Activated T-helper 17 cell treated with anti-CD3 and anti-CD28 coated beads, Interleukin-2, amount 50 U/mL, for 72 hours (primary cell): ENCODE measurements around the gene ZBED4. TPM values are rescaled to one million over a fixed set of nuclear protein-coding genes. Genes with fewer than 3 reads are reported as not detected.

Experiments
- total RNA-seq, 2 donors: library from RNA; stranded (reverse); gene quantifications; one replicate each; pipeline ENCODE4 v1.2.3, GENCODE V29; 2022

Gene ZBED4
- total RNA-seq, 2 donors from 2014 or later = 27.1 to 28.5 TPM

Other genes starting within 250 kb of the ZBED4 start
- gene BRD1, start 26.0 kb upstream of the ZBED4 start, total RNA-seq = 10 to 100 TPM; 43.4 to 43.8 TPM
- gene ALG12, start 64.6 kb downstream of the ZBED4 start, total RNA-seq = 10 to 100 TPM; 19.5 to 21.9 TPM
- 10 to 100 TPM; 22.7 to 38.6 TPM for gene CRELD2, start 64.8 kb downstream of the ZBED4 start, total RNA-seq
- 100 to 1,000 TPM in 1 of 2 donors, 10 to 100 TPM in 1; 94.8 to 235 TPM for gene PIM3, start 106.9 kb downstream of the ZBED4 start, total RNA-seq
- gene IL17REL, start 158.9 kb downstream of the ZBED4 start, total RNA-seq = under 1 TPM; 0.09 to 0.42 TPM
- not detected for gene TTLL8, start 204.5 kb downstream of the ZBED4 start, total RNA-seq
- gene MLC1, start 231.6 kb downstream of the ZBED4 start, total RNA-seq = under 1 TPM in 1 of 2 donors, not detected in 1; 0.13 TPM
- not detected for gene MOV10L1, start 236.2 kb downstream of the ZBED4 start, total RNA-seq